GM23338 (cell line): Measurements from ENCODE around the gene GGTLC2.

Experiments
- ETS1 ChIP-seq: IDR thresholded peaks from 2 replicates; pipeline ENCODE4 v1.6.1; 2016; ENCODE audit warnings: antibody characterized with exemption
- TF ChIP-seq, protein P1 (sequence below), 2 experiments: fragments of 200-600 bp in 1 of 2; sonication (generic) in 1 of 2; conservative IDR thresholded peaks; 2 replicates each; pipeline versions ENCODE4 v1.5.1 to v1.6.1; 2016 to 2017; ENCODE audit warnings: antibody characterized with exemption in 2 of 2, low read depth in 2 of 2, mild to moderate bottlenecking in 2 of 2, moderate library complexity in 1 of 2
- TF ChIP-seq, protein P2 (sequence below): IDR thresholded peaks from one replicate; pipeline ENCODE4 v1.6.1; 2018; ENCODE audit warnings: antibody characterized with exemption; ENCODE audit not compliant: unreplicated experiment

- TF ChIP-seq ETS1: no peak
- TF ChIP-seq, protein P1, sequence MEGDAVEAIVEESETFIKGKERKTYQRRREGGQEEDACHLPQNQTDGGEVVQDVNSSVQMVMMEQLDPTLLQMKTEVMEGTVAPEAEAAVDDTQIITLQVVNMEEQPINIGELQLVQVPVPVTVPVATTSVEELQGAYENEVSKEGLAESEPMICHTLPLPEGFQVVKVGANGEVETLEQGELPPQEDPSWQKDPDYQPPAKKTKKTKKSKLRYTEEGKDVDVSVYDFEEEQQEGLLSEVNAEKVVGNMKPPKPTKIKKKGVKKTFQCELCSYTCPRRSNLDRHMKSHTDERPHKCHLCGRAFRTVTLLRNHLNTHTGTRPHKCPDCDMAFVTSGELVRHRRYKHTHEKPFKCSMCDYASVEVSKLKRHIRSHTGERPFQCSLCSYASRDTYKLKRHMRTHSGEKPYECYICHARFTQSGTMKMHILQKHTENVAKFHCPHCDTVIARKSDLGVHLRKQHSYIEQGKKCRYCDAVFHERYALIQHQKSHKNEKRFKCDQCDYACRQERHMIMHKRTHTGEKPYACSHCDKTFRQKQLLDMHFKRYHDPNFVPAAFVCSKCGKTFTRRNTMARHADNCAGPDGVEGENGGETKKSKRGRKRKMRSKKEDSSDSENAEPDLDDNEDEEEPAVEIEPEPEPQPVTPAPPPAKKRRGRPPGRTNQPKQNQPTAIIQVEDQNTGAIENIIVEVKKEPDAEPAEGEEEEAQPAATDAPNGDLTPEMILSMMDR (conservative IDR thresholded peaks at IDR 0.05; ENCODE audit: low read depth in 2 of 2): no peak
- TF ChIP-seq, protein P2, sequence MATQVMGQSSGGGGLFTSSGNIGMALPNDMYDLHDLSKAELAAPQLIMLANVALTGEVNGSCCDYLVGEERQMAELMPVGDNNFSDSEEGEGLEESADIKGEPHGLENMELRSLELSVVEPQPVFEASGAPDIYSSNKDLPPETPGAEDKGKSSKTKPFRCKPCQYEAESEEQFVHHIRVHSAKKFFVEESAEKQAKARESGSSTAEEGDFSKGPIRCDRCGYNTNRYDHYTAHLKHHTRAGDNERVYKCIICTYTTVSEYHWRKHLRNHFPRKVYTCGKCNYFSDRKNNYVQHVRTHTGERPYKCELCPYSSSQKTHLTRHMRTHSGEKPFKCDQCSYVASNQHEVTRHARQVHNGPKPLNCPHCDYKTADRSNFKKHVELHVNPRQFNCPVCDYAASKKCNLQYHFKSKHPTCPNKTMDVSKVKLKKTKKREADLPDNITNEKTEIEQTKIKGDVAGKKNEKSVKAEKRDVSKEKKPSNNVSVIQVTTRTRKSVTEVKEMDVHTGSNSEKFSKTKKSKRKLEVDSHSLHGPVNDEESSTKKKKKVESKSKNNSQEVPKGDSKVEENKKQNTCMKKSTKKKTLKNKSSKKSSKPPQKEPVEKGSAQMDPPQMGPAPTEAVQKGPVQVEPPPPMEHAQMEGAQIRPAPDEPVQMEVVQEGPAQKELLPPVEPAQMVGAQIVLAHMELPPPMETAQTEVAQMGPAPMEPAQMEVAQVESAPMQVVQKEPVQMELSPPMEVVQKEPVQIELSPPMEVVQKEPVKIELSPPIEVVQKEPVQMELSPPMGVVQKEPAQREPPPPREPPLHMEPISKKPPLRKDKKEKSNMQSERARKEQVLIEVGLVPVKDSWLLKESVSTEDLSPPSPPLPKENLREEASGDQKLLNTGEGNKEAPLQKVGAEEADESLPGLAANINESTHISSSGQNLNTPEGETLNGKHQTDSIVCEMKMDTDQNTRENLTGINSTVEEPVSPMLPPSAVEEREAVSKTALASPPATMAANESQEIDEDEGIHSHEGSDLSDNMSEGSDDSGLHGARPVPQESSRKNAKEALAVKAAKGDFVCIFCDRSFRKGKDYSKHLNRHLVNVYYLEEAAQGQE: no peak
Measured at GRCh38 chr22:22673628-22674027, 29.2 kb downstream of the GGTLC2 start.
